Small intestine (tissue), 7 donors: ENCODE data around the gene PTPN13. TPM values are rescaled to one million over a fixed set of nuclear protein-coding genes. Genes with fewer than 3 reads are reported as not detected.
A peak's percentile ranks its signal among the peaks of the same experiment; 100 is the strongest.
"Not testable (repeated sequence)": the region's sequence is repeated elsewhere in the genome, so short reads cannot be mapped to it uniquely, and the experiment has no call there.

Experiments
- DNase-seq, 2 donors: peaks; one replicate each; pipeline versions ENCODE4 v3.0.0 to v3.0.0-alpha.2; 2013
- FAIRE-seq: peaks from 2 replicates; lab custom pipeline; 2012; peaks lifted over from hg19 to GRCh38; lab: Jason Lieb, UNC
- H3K27ac ChIP-seq, 3 donors: one replicate each; pipeline ENCODE4 v1.5.1; 2013; ENCODE audit warnings: low read length in 2 of 3, mild to moderate bottlenecking in 2 of 3, control low read depth in 1 of 3, inconsistent platforms in 1 of 3, low read depth in 1 of 3, moderate library complexity in 1 of 3
- H3K27me3 ChIP-seq, 3 donors: one replicate each; pipeline ENCODE4 v1.6.1; 2013; ENCODE audit warnings: low read length in 3 of 3, inconsistent platforms in 1 of 3; ENCODE audit not compliant: control insufficient read depth in 3 of 3, insufficient read depth in 3 of 3
- H3K36me3 ChIP-seq, 3 donors: one replicate each; pipeline ENCODE4 v1.6.1; 2013; ENCODE audit warnings: low read length in 3 of 3, inconsistent platforms in 1 of 3, low read depth in 1 of 3, mild to moderate bottlenecking in 1 of 3, moderate library complexity in 1 of 3; ENCODE audit not compliant: control insufficient read depth in 3 of 3, insufficient read depth in 2 of 3
- H3K4me1 ChIP-seq, 3 donors: one replicate each; pipeline ENCODE4 v1.6.1; 2013; ENCODE audit warnings: low read length in 2 of 3, inconsistent platforms in 1 of 3, low read depth in 1 of 3, mild to moderate bottlenecking in 1 of 3, moderate library complexity in 1 of 3; ENCODE audit not compliant: control insufficient read depth in 3 of 3, insufficient read depth in 2 of 3
- H3K4me3 ChIP-seq, 3 donors: one replicate each; pipeline ENCODE4 v1.5.1; 2013; ENCODE audit warnings: low read length in 3 of 3, control low read depth in 1 of 3, inconsistent platforms in 1 of 3, low read depth in 1 of 3, mild to moderate bottlenecking in 1 of 3, moderate library complexity in 1 of 3
- H3K9me3 ChIP-seq, 2 donors: one replicate each; pipeline ENCODE4 v1.6.1; 2013; ENCODE audit warnings: low read depth in 1 of 2, low read length in 1 of 2; ENCODE audit not compliant: control insufficient read depth in 2 of 2, insufficient read depth in 1 of 2
- WGBS, 3 donors: extraction: QIAGEN DNeasy Blood & Tissue Kit; methylation state at CpG; one replicate each; pipeline ENCODE4 v1.1.7; 2013; 5-methylcytosine and 5-hydroxymethylcytosine counted together
- polyA plus RNA-seq, 4 donors: library from polyadenylated mRNA; stranded (reverse) in 3 of 4; unstranded in 1 of 4; fragments of 200-250 nt in 3 of 4; fragments of 120-200 nt in 1 of 4; gene quantifications; one replicate each; pipeline versions ENCODE4 v1.2.1 to v1.2.3, GENCODE V29; 2013
- donor health status: healthy with polysubstance abuse.
- donor health status: control.
- donor health status: control.
- donor health status: Bipolar disorder and iron deficiency.
- donor health status: healthy.

The PTPN13 gene
- polyA plus RNA-seq, 4 donors = 0.22 to 18.2 (median 0.60) TPM

DNA sequence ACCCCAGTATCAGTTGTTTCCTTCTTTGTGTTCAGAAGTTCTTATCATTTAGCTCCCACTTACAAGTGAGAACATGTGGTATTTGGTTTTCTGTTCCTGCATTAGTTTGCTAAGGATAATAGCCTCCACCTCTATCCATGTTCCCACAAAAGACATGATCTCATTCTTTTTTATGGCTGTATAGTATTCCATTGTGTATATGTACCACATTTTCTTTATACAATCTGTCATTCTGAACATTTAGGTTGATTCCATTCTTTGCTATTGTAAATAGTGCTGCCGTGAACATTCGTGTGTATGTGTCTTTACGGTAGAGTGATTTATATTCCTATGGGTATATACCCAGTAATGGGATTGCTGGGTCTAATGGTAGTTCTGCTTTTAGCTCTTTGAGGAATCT is 125.0 kb downstream of the PTPN13 start:
- not testable (repeated sequence) for DNase-seq, H3K4me3 ChIP-seq, FAIRE-seq, H3K27me3 ChIP-seq, H3K9me3 ChIP-seq, H3K4me1 ChIP-seq, H3K27ac ChIP-seq, H3K36me3 ChIP-seq
- 81 to 98% (median 95%) methylated on average over 3 of the region's 3 CpGs for WGBS, 3 donors

DNA sequence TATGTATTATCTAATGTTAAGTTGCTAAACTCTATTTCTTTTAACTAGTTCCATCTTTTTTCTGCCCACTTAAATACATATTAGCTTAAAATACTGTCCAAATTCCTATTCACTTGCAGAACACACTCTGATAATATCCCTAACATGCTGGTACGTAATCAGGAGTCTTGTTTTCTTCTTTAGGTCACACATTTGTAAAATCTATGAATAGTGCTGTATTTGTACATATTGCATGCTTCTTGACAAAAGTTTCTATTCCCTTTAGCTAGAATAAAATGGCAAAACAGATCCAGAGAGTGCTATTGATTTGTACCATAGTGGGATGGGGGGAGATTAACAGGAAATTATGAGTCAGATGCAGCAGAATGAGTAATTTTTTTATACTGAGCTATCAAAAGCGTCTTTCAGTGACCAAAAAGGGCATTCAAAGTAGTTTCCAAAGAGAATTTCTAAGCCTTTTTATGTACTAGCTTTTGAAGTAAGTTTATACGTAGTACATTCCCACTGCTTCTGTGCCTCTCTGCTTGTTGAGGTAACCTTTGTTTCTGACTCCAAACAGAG is 126.5 kb downstream of the PTPN13 start:
- DNase-seq (no peak), FAIRE-seq (no peak)
- H3K27ac ChIP-seq = no peak overlapping the region
- H3K4me3 ChIP-seq = no peak overlapping the region
- WGBS, 3 donors = 62 to 67% (median 64%) methylated on average over 3 of the region's 3 CpGs
- no peaks in the 10 kb centered on the region for H3K9me3 ChIP-seq
- H3K4me1 ChIP-seq = no peaks in the 10 kb centered on the region
- no peaks in the 10 kb centered on the region for H3K36me3 ChIP-seq
- H3K27me3 ChIP-seq = no peaks in the 10 kb centered on the region

GRCh38 chr4:86721412-86721811 is 127.3 kb downstream of the PTPN13 start:
- Histone ChIP-seq H3K4me1 (no peaks in the 10 kb centered on the region), H3K36me3 (no peaks in the 10 kb centered on the region), H3K9me3 (no peaks in the 10 kb centered on the region), H3K27ac (no peak overlapping the region), H3K4me3 (no peak overlapping the region), H3K27me3 (no peaks in the 10 kb centered on the region)
- no peak for FAIRE-seq
- 24 to 78% (median 47%) methylated on average over 2 of the region's 2 CpGs for WGBS, 3 donors
- no peak for DNase-seq

DNA sequence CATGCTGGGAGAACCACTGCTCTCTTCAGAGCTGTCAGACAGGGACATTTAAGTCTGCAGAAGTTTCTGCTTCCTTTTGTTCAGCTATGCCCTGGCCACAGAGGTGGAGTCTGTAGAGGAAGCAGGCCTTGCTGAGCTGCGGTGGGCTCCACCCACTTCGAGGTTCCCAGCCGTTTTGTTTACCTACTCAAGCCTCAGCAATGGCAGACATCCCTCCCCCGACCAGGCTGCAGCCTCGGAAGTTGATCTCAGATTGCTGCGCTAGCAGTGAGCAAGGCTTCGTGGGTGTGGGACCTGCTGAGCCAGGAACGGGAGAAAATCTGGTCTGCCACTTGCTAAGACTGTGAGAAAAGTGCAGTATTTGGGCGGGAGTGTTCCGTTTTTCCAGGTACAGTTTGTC is 136.2 kb downstream of the PTPN13 start:
- H3K36me3 ChIP-seq = no peaks in the 10 kb centered on the region
- H3K27me3 ChIP-seq = no peaks in the 10 kb centered on the region
- no peaks in the 10 kb centered on the region for H3K9me3 ChIP-seq
- H3K4me3 ChIP-seq = no peak overlapping the region
- no peak overlapping the region for H3K27ac ChIP-seq
- 67 to 73% (median 69%) methylated on average over 10 of the region's 10 CpGs for WGBS, 3 donors
- DNase-seq = no peak
- no peaks in the 10 kb centered on the region for H3K4me1 ChIP-seq
- no peak for FAIRE-seq

DNA sequence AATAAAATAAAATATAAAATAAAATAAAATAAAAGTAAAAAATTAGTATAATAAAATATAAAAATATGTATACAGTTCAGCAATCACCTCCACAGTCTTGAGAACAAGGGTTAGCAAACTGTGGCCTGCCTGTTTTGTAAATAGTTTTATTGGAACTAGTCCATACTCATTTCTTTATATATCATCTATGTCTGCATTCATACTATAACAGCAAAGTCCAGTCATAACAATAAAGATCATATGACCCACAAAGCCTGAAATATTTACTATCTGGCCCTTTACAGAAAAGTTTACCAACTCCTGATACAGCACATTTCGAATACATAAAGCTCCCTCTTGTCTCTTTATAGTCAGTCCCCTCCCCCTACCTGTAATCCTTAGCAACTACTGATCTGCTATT is 143.1 kb downstream of the PTPN13 start:
- no peak for FAIRE-seq
- peaks cover 0 to 7% (median 0%) of the 10 kb centered on the region in 3 donors for H3K36me3 ChIP-seq
- 59 to 83% (median 72%) methylated on average over 1 of the region's 1 CpG for WGBS, 3 donors

GRCh38 chr4:86741846-86742245 is 147.7 kb downstream of the PTPN13 start:
- no peak for DNase-seq
- Histone ChIP-seq H3K4me1 (no peaks in the 10 kb centered on the region), H3K36me3 (peaks cover 0 to 7% (median 0%) of the 10 kb centered on the region in 3 donors), H3K9me3 (peaks cover 0 to 8% of the 10 kb centered on the region in 2 donors), H3K27ac (no peak overlapping the region), H3K27me3 (no peaks in the 10 kb centered on the region), H3K4me3 (no peak overlapping the region)
- WGBS, 3 donors = 61 to 81% (median 80%) methylated on average over 1 of the region's 1 CpG
- no peak for FAIRE-seq

More for the DNA sequence above, 143.1 kb downstream of the PTPN13 start:
- no peaks in the 10 kb centered on the region for H3K27me3 ChIP-seq
- no peak overlapping the region for H3K27ac ChIP-seq
- H3K9me3 ChIP-seq = peaks cover 0 to 8% of the 10 kb centered on the region in 2 donors
- no peak overlapping the region for H3K4me3 ChIP-seq
- peak in 1 of 2 donors; percentile 3 for DNase-seq
- no peaks in the 10 kb centered on the region for H3K4me1 ChIP-seq

GRCh38 chr4:86744570-86744969 is 150.5 kb downstream of the PTPN13 start:
- WGBS, 3 donors = 78 to 86% (median 86%) methylated on average over 2 of the region's 2 CpGs
- no peak overlapping the region for H3K27ac ChIP-seq
- H3K4me1 ChIP-seq = no peaks in the 10 kb centered on the region
- DNase-seq (no peak), FAIRE-seq (no peak)
- H3K27me3 ChIP-seq = no peaks in the 10 kb centered on the region
- no peak overlapping the region for H3K4me3 ChIP-seq
- H3K36me3 ChIP-seq = peaks cover 0 to 7% (median 0%) of the 10 kb centered on the region in 3 donors
- H3K9me3 ChIP-seq = peaks cover 0 to 8% of the 10 kb centered on the region in 2 donors

GRCh38 chr4:86749121-86749520 is 155.0 kb downstream of the PTPN13 start:
- Histone ChIP-seq H3K4me3 (no peak overlapping the region), H3K4me1 (no peaks in the 10 kb centered on the region), H3K27me3 (no peaks in the 10 kb centered on the region), H3K27ac (no peak overlapping the region), H3K9me3 (no peaks in the 10 kb centered on the region), H3K36me3 (peaks cover 0 to 3% (median 0%) of the 10 kb centered on the region in 3 donors)
- FAIRE-seq = no peak
- no peak for DNase-seq

- WGBS, 3 donors = 68 to 81% (median 77%) methylated on average over 2 of the region's 2 CpGs
Measured at GRCh38 chr4:86755388-86755787, 161.3 kb downstream of the PTPN13 start.

More at GRCh38 chr4:86755388-86755787, 161.3 kb downstream of the PTPN13 start:
- Histone ChIP-seq H3K27me3 (no peaks in the 10 kb centered on the region), H3K4me1 (no peaks in the 10 kb centered on the region), H3K27ac (no peak overlapping the region), H3K9me3 (no peaks in the 10 kb centered on the region), H3K36me3 (peaks cover 0 to 3% (median 0%) of the 10 kb centered on the region in 3 donors), H3K4me3 (no peak overlapping the region)
- FAIRE-seq (no peak), DNase-seq (no peak)
